ENCODE data around the gene FGF6.
"Not testable (repeated sequence)": the region's sequence is repeated elsewhere in the genome, so short reads cannot be mapped to it uniquely, and the experiment has no call there.

DNA sequence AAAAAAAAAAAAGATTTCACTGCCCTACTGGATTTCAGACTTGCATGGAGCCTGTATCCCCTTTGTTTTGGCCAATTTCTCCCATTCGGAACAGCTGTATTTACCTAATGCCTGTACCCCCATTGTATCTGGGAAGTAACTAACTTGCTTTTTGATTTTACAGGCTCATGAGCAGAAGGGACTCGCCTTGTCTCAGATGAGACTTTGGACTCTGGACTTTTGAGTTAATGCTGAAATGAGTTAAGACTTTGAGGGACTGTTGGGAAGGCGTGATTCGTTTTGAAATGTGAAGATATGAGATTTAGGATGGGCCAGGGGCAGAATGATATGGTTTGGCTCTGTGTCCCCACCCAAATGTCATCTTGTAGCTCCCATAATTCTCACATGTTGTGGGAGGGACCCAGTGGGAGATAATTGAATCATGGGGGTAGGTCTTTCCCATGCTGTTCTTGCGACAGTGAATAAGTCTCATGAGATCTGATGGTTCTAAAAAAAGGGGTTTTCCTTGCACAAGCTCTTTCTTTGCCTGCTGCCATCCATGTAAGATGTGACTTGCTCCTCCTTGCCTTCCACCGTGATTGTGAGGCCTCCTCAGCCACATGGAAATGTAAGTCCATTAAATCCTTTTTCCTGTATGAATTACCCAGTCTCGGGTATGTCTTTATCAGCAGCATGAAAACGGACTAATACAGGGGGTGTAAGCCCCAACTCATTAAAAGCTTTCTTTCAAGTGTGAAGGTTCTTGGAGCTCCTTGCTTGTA is 40.6 kb downstream of the FGF6 start:
- TF ChIP-seq, protein P1, sequence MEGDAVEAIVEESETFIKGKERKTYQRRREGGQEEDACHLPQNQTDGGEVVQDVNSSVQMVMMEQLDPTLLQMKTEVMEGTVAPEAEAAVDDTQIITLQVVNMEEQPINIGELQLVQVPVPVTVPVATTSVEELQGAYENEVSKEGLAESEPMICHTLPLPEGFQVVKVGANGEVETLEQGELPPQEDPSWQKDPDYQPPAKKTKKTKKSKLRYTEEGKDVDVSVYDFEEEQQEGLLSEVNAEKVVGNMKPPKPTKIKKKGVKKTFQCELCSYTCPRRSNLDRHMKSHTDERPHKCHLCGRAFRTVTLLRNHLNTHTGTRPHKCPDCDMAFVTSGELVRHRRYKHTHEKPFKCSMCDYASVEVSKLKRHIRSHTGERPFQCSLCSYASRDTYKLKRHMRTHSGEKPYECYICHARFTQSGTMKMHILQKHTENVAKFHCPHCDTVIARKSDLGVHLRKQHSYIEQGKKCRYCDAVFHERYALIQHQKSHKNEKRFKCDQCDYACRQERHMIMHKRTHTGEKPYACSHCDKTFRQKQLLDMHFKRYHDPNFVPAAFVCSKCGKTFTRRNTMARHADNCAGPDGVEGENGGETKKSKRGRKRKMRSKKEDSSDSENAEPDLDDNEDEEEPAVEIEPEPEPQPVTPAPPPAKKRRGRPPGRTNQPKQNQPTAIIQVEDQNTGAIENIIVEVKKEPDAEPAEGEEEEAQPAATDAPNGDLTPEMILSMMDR (IDR thresholded peaks at IDR 0.05; ENCODE audit: low read length) = not testable (repeated sequence)
- TF ChIP-seq EZH2 (IDR thresholded peaks at IDR 0.05; ENCODE audit: borderline replicate concordance, low read length) = not testable (repeated sequence)

All from OCI-LY1 (cell line).